A549 (cell line): ENCODE results near the gene PRXL2B. TPM values are rescaled to one million over a fixed set of nuclear protein-coding genes. Genes with fewer than 3 reads are reported as not detected.

Source experiments
- ATAC-seq, 2 experiments: fragments of 200-7000 bp in 1 of 2; fragments of >200 bp in 1 of 2; cut with Nextera tagmentation in 1 of 2; cut with Tn5 transposase in 1 of 2; 3 replicates each; pipeline versions ENCODE4 v1.8.0 to v1.9.1; 2018 to 2020; ENCODE audit warnings: mild to moderate bottlenecking in 1 of 2, moderate library complexity in 1 of 2
- CTCF ChIA-PET: fragments of 300-600 bp; sonication (Branson Sonifier 250); formaldehyde crosslinking; extraction: SDS; loops from one replicate; lab custom pipeline; 2021; ENCODE audit warnings: antibody characterized with exemption, inconsistent platforms; lab: Yijun Ruan, JAX
- POLR2A ChIA-PET: fragments of 350-600 bp; formaldehyde crosslinking; extraction: SDS; loops from one replicate; lab custom pipeline; 2021; ENCODE audit warnings: antibody characterized with exemption, inconsistent platforms; lab: Yijun Ruan, JAX
- DNase-seq, 2 experiments: peaks; one replicate each; pipeline versions ENCODE4 v3.0.0 to v3.0.0-alpha.2; 2011 to 2016; ENCODE audit warnings: low read depth in 1 of 2, low spot score in 1 of 2
- FAIRE-seq: peaks from 2 replicates; lab custom pipeline; 2011; peaks lifted over from hg19 to GRCh38; lab: Jason Lieb, UNC
- H3K27ac ChIP-seq, 2 experiments: fragments of >200 bp; sonication (Bioruptor Twin); formaldehyde crosslinking; 3 replicates each; pipeline ENCODE4 v1.5.1; 2016 to 2017
- H3K4me1 ChIP-seq: fragments of >200 bp; sonication (Bioruptor Twin); formaldehyde crosslinking; 3 replicates; pipeline ENCODE4 v1.6.1; 2016
- H3K4me2 ChIP-seq: fragments of >200 bp; sonication (Bioruptor Twin); formaldehyde crosslinking; 3 replicates; pipeline ENCODE4 v1.6.1; 2016
- H3K4me3 ChIP-seq: fragments of >200 bp; sonication (Bioruptor Twin); formaldehyde crosslinking; 3 replicates; pipeline ENCODE4 v1.5.1; 2016
- H3K9me3 ChIP-seq: fragments of >200 bp; sonication (Bioruptor Twin); formaldehyde crosslinking; 3 replicates; pipeline ENCODE4 v1.6.1; 2016
- CHD2 ChIP-seq: fragments of 150-350 bp; IDR thresholded peaks from 2 replicates; pipeline ENCODE4 v1.6.1; 2014; ENCODE audit warnings: low read length; ENCODE audit not compliant: partially characterized antibody
- CTCF ChIP-seq: fragments of >200 bp; sonication (Bioruptor Twin); formaldehyde crosslinking; IDR thresholded peaks from 3 replicates; pipeline ENCODE4 v1.5.1; 2016
- EHMT2 ChIP-seq: fragments of 200-600 bp; sonication (generic); IDR thresholded peaks from 2 replicates; pipeline ENCODE4 v1.6.1; 2016; ENCODE audit warnings: antibody characterized with exemption, low read depth, mild to moderate bottlenecking, moderate library complexity
- EP300 ChIP-seq, 2 experiments: fragments of >200 bp; sonication (Bioruptor Twin); formaldehyde crosslinking; IDR thresholded peaks; 2 replicates in 1 of 2; 3 replicates in 1 of 2; pipeline ENCODE4 v1.6.1; 2016 to 2017
- ESRRA ChIP-seq: fragments of 150-350 bp; IDR thresholded peaks from 2 replicates; pipeline ENCODE4 v1.6.1; 2014; ENCODE audit warnings: mild to moderate bottlenecking, low read length, borderline replicate concordance
- GATA3 ChIP-seq: IDR thresholded peaks from 2 replicates; pipeline ENCODE4 v1.6.1; 2012; ENCODE audit warnings: borderline replicate concordance
- HOXA7 ChIP-seq: fragments of 250-450 bp; sonication (Bioruptor Pico); IDR thresholded peaks from 2 replicates; pipeline ENCODE4 v1.5.0; 2020; ENCODE audit warnings: mild to moderate bottlenecking, moderate library complexity
- HOXB13 ChIP-seq: fragments of 250-450 bp; sonication (Bioruptor Pico); IDR thresholded peaks from 2 replicates; pipeline ENCODE4 v1.5.0; 2020; ENCODE audit warnings: low read depth, mild to moderate bottlenecking, moderate library complexity
- JUNB ChIP-seq: fragments of >200 bp; sonication (Bioruptor Twin); formaldehyde crosslinking; IDR thresholded peaks from 2 replicates; pipeline ENCODE4 v1.6.1; 2016
- KDM1A ChIP-seq: fragments of 200-600 bp; sonication (generic); IDR thresholded peaks from 2 replicates; pipeline ENCODE4 v1.6.1; 2016; ENCODE audit warnings: low read depth, mild to moderate bottlenecking
- MAX ChIP-seq: IDR thresholded peaks from 2 replicates; pipeline ENCODE4 v1.6.1; 2012
- MAZ ChIP-seq: fragments of 150-350 bp; IDR thresholded peaks from 2 replicates; pipeline ENCODE4 v1.6.1; 2014; ENCODE audit warnings: antibody characterized with exemption, low read depth, low read length, borderline replicate concordance
- MYC ChIP-seq: IDR thresholded peaks from 2 replicates; pipeline ENCODE4 v1.6.1; 2012; ENCODE audit warnings: mild to moderate bottlenecking, inconsistent platforms, low read length, improper control_type of control experiment, borderline replicate concordance
- PBX3 ChIP-seq: IDR thresholded peaks from 2 replicates; pipeline ENCODE4 v1.6.1; 2012
- POLR2A ChIP-seq: IDR thresholded peaks from 2 replicates; pipeline ENCODE4 v1.6.1; 2012; ENCODE audit warnings: mild to moderate bottlenecking, low read length
- RAD21 ChIP-seq, 2 experiments: fragments of >200 bp in 1 of 2; sonication (Bioruptor Twin) in 1 of 2; formaldehyde crosslinking in 1 of 2; IDR thresholded peaks in 1 of 2; conservative IDR thresholded peaks in 1 of 2; 2 replicates in 1 of 2; 3 replicates in 1 of 2; pipeline ENCODE4 v1.6.1; 2012 to 2018; ENCODE audit warnings: inconsistent platforms in 1 of 2
- RNF2 ChIP-seq: fragments of 200-600 bp; sonication (generic); IDR thresholded peaks from 2 replicates; pipeline ENCODE4 v1.6.1; 2016; ENCODE audit warnings: low read depth, mild to moderate bottlenecking, antibody characterized with exemption, moderate library complexity, borderline replicate concordance
- SMC3 ChIP-seq: fragments of >200 bp; sonication (Bioruptor Twin); formaldehyde crosslinking; IDR thresholded peaks from 3 replicates; pipeline ENCODE4 v1.6.1; 2018; ENCODE audit warnings: inconsistent platforms
- SREBF2 ChIP-seq: fragments of 450-650 bp; IDR thresholded peaks from 2 replicates; pipeline ENCODE4 v1.6.1; 2014; ENCODE audit warnings: mild to moderate bottlenecking, moderate library complexity
- TFCP2L1 ChIP-seq: fragments of 250-450 bp; sonication (Bioruptor Pico); IDR thresholded peaks from 2 replicates; pipeline ENCODE4 v1.5.0; 2021; ENCODE audit warnings: mild to moderate bottlenecking
- TP53 ChIP-seq: fragments of 250-450 bp; sonication (Bioruptor Pico); IDR thresholded peaks from 2 replicates; pipeline ENCODE4 v1.5.0; 2021; ENCODE audit warnings: mild to moderate bottlenecking, moderate library complexity
- ZC3H11A ChIP-seq: fragments of 450-650 bp; IDR thresholded peaks from 2 replicates; pipeline ENCODE4 v1.6.1; 2014; ENCODE audit warnings: antibody characterized with exemption, mild to moderate bottlenecking
- ZFP36 ChIP-seq: fragments of 450-650 bp; IDR thresholded peaks from 2 replicates; pipeline ENCODE4 v1.6.1; 2014; ENCODE audit warnings: borderline replicate concordance; ENCODE audit not compliant: partially characterized antibody
- ZSCAN20 ChIP-seq: fragments of 250-450 bp; sonication (Bioruptor Pico); IDR thresholded peaks from 2 replicates; pipeline ENCODE4 v1.8.0; 2022; ENCODE audit warnings: mild to moderate bottlenecking, moderate library complexity
- WGBS: methylation state at CpG from one replicate; pipeline ENCODE4 v1.1.6; 2017; ENCODE audit errors: missing lambda C conversion rate; 5-methylcytosine and 5-hydroxymethylcytosine counted together
- polyA plus RNA-seq, 4 experiments: library from polyadenylated mRNA; depleted of rRNA in 3 of 4; stranded (reverse); fragments of >200 nt; fragmentation: RNase III in 1 of 4; extraction: RNeasy Plus Mini Kit Qiagen cat#74134 plus additional on column Dnase treatment in 1 of 4; gene quantifications; 2 replicates in 3 of 4; 3 replicates in 1 of 4; pipeline ENCODE4 v1.2.3, GENCODE V29; 2011 to 2017

Gene PRXL2B
- polyA plus RNA-seq, 2 of the 4 experiments (the other 2 are of a cell fraction): 4.4 to 16.4 TPM

- ChIA-PET POLR2A (interaction anchor here (0.6 kb wide), 1 partner anchor 813 kb away, joined by 3 read pairs; no protein-coding TSS in a partner anchor), CTCF (interaction anchor here (1.3 kb wide), 1 partner anchor 11 kb away, joined by 5 read pairs; no protein-coding TSS in a partner anchor)
- Histone ChIP-seq H3K9me3 (peaks cover 4% of the 10 kb centered on the region; the same call in 1 of the 3 replicates), H3K4me3 (no peak overlapping the region), H3K27ac (no peak overlapping the region), H3K4me2 (no peak overlapping the region), H3K4me1 (no peaks in the 10 kb centered on the region)
- TF ChIP-seq POLR2A: no peak
- no peak for TF ChIP-seq KDM1A
- TF ChIP-seq ZSCAN20 (CRISPR knock-in tag): no peak
- TF ChIP-seq JUNB: no peak
- TF ChIP-seq SREBF2: no peak
- no peak for TF ChIP-seq MYC
- TF ChIP-seq ESRRA: no peak
- no peak for TF ChIP-seq MAX
- no peak for TF ChIP-seq ZC3H11A
- no peak for TF ChIP-seq GATA3
- TF ChIP-seq HOXA7: no peak
- TF ChIP-seq MAZ: no peak
- no peak for TF ChIP-seq EHMT2
- TF ChIP-seq CTCF: no peak
- TF ChIP-seq RAD21 (conservative IDR thresholded peaks at IDR 0.05 in 1 of 2, IDR thresholded peaks at IDR 0.05 in 1 of 2): no peak
- no peak for TF ChIP-seq TP53 (CRISPR knock-in tag)
- TF ChIP-seq PBX3: no peak
- WGBS: 64% methylated on average over 8 of the region's 8 CpGs
- no peak for ATAC-seq
- no peak for DNase-seq
- FAIRE-seq: no peak
Observed at GRCh38 chr1:2573250-2573920, 13.2 kb upstream of the PRXL2B start.

GRCh38 chr1:2574350-2574749 is 12.2 kb upstream of the PRXL2B start:
- DNase-seq (no peak), ATAC-seq (no peak), FAIRE-seq (no peak)
- Histone ChIP-seq H3K4me3 (no peak overlapping the region), H3K4me2 (no peak overlapping the region), H3K4me1 (no peaks in the 10 kb centered on the region), H3K27ac (no peak overlapping the region), H3K9me3 (peaks cover 4% of the 10 kb centered on the region; the same call in 1 of the 3 replicates)
- TF ChIP-seq ZFP36 (no peak), TFCP2L1 (no peak), HOXB13 (CRISPR knock-in tag) (no peak), CHD2 (no peak), JUNB (no peak), EP300 (IDR thresholded peaks at IDR 0.05) (no peak), SMC3 (no peak), HOXA7 (no peak), RNF2 (no peak)
- ChIA-PET CTCF (interaction anchor here (1.3 kb wide), 1 partner anchor 10 kb away, joined by 5 read pairs; no protein-coding TSS in a partner anchor), POLR2A (no interaction called here)
- 51% methylated on average over 9 of the region's 9 CpGs for WGBS
